ENCODE results near the gene QSOX2.
A peak's percentile ranks its signal among the peaks of the same experiment; 100 is the strongest.

The QSOX2 gene

GRCh38 chr9:136185596-136186366, 59.8 kb downstream of the QSOX2 start:
- DNase-seq = peak; percentile 32

GRCh38 chr9:136185066-136185465, 60.5 kb downstream of the QSOX2 start:
- no peak for DNase-seq

- no peak for DNase-seq
Observed at GRCh38 chr9:136182850-136183422, 62.7 kb downstream of the QSOX2 start.

GRCh38 chr9:136182420-136182787, 63.2 kb downstream of the QSOX2 start:
- no peak for DNase-seq

- no peak for DNase-seq
Observed at GRCh38 chr9:136181784-136182419, 63.7 kb downstream of the QSOX2 start.

- DNase-seq = no peak
Observed at GRCh38 chr9:136180586-136180985, 65.0 kb downstream of the QSOX2 start.

- DNase-seq = no peak
Observed at GRCh38 chr9:136179761-136180160, 65.9 kb downstream of the QSOX2 start.

- no peak for DNase-seq
Observed at GRCh38 chr9:136179101-136179616, 66.5 kb downstream of the QSOX2 start.

- no peak for DNase-seq
Observed at GRCh38 chr9:136178773-136179075, 66.9 kb downstream of the QSOX2 start.

GRCh38 chr9:136178061-136178772, 67.4 kb downstream of the QSOX2 start:
- no peak for DNase-seq

GRCh38 chr9:136177224-136177623, 68.4 kb downstream of the QSOX2 start:
- no peak for DNase-seq

- no peak for DNase-seq
Observed at GRCh38 chr9:136175616-136176197, 69.9 kb downstream of the QSOX2 start.

- peak; percentile 41 for DNase-seq
Observed at GRCh38 chr9:136174779-136175615, 70.6 kb downstream of the QSOX2 start.

- no peak for DNase-seq
Observed at GRCh38 chr9:136173648-136174290, 71.8 kb downstream of the QSOX2 start.

- DNase-seq = peak; percentile 84
Observed at GRCh38 chr9:136172412-136173079, 73.1 kb downstream of the QSOX2 start.

- no peak for DNase-seq
Observed at GRCh38 chr9:136171801-136172411, 73.7 kb downstream of the QSOX2 start.

- DNase-seq = peak; percentile 97
Observed at GRCh38 chr9:136171009-136171800, 74.4 kb downstream of the QSOX2 start.

- no peak for DNase-seq
Observed at GRCh38 chr9:136170006-136170901, 75.4 kb downstream of the QSOX2 start.

- DNase-seq = no peak
Observed at GRCh38 chr9:136169495-136169894, 76.1 kb downstream of the QSOX2 start.
